CD14-positive monocyte (primary cell): ENCODE results near the gene SUV39H1. TPM values are rescaled to one million over a fixed set of nuclear protein-coding genes. Genes with fewer than 3 reads are reported as not detected.
"Not testable (repeated sequence)": the region's sequence is repeated elsewhere in the genome, so short reads cannot be mapped to it uniquely, and the experiment has no call there.

Experiments used
- DNase-seq, 3 donors: peaks; one replicate each; pipeline ENCODE4 v3.0.0-alpha.2; 2011 to 2022
- H2AFZ ChIP-seq: 2 replicates; pipeline ENCODE4 v1.6.0; 2012; ENCODE audit warnings: mild to moderate bottlenecking, low read depth, low read length, inconsistent platforms; ENCODE audit not compliant: insufficient read depth, poor library complexity, severe bottlenecking
- H3K27ac ChIP-seq, 2 donors: 1 replicate in 1 of 2; 2 replicates in 1 of 2; pipeline ENCODE4 v1.5.1; 2012 to 2013; ENCODE audit warnings: low read length in 2 of 2, control low read depth in 1 of 2, inconsistent platforms in 1 of 2, low read depth in 1 of 2, mild to moderate bottlenecking in 1 of 2
- H3K27me3 ChIP-seq, 2 donors: one replicate each; pipeline versions ENCODE4 v1.6.0 to v1.6.1; 2011 to 2013; ENCODE audit warnings: low read length in 2 of 2; ENCODE audit not compliant: control insufficient read depth in 2 of 2, insufficient read depth in 2 of 2
- H3K36me3 ChIP-seq, 2 donors: replicated peaks in 1 of 2; 1 replicate in 1 of 2; 2 replicates in 1 of 2; pipeline versions ENCODE4 v1.5.1 to v1.6.1; 2012 to 2013; ENCODE audit warnings: low read length in 2 of 2, control low read depth in 1 of 2, inconsistent platforms in 1 of 2, mild to moderate bottlenecking in 1 of 2; ENCODE audit not compliant: insufficient read depth in 2 of 2, control insufficient read depth in 1 of 2
- H3K4me1 ChIP-seq, 2 donors: 1 replicate in 1 of 2; 2 replicates in 1 of 2; pipeline versions ENCODE4 v1.5.1 to v1.6.1; 2012 to 2013; ENCODE audit warnings: low read length in 2 of 2, control low read depth in 1 of 2, inconsistent platforms in 1 of 2, mild to moderate bottlenecking in 1 of 2, moderate library complexity in 1 of 2; ENCODE audit not compliant: insufficient read depth in 2 of 2, control insufficient read depth in 1 of 2
- H3K4me2 ChIP-seq: replicated peaks from 2 replicates; pipeline ENCODE3; 2012; ENCODE audit warnings: low read length, moderate library complexity, mild to moderate bottlenecking; ENCODE audit not compliant: poor library complexity, severe bottlenecking; ENCODE audit errors: extremely low read depth
- H3K4me3 ChIP-seq, 3 experiments: fragments of 200-600 bp in 1 of 3; sonication (generic) in 1 of 3; replicated peaks in 1 of 3; 1 replicate in 2 of 3; 2 replicates in 1 of 3; pipeline ENCODE4 v1.5.1; 2011 to 2013; ENCODE audit warnings: low read length in 3 of 3, mild to moderate bottlenecking in 3 of 3, control low read depth in 2 of 3, low read depth in 2 of 3, inconsistent platforms in 1 of 3, moderate library complexity in 1 of 3
- H3K79me2 ChIP-seq: 2 replicates; pipeline ENCODE4 v1.6.0; 2012; ENCODE audit warnings: mild to moderate bottlenecking, control low read depth, inconsistent platforms, low read length, moderate library complexity; ENCODE audit not compliant: insufficient read depth
- H3K9ac ChIP-seq: 2 replicates; pipeline ENCODE4 v1.6.0; 2017; ENCODE audit warnings: low read length, mild to moderate bottlenecking; ENCODE audit not compliant: insufficient read depth, poor library complexity, severe bottlenecking
- H3K9me3 ChIP-seq, 2 donors: replicated peaks in 1 of 2; 1 replicate in 1 of 2; 2 replicates in 1 of 2; pipeline versions ENCODE4 v1.5.1 to v1.6.1; 2012 to 2013; ENCODE audit warnings: low read length in 2 of 2, control low read depth in 1 of 2; ENCODE audit not compliant: control insufficient read depth in 1 of 2, insufficient read depth in 1 of 2
- H4K20me1 ChIP-seq: 2 replicates; pipeline ENCODE4 v1.6.0; 2012; ENCODE audit warnings: mild to moderate bottlenecking, low read length, control low read depth, moderate library complexity; ENCODE audit not compliant: insufficient read depth
- H3K27ac Mint-ChIP-seq, 7 donors: one replicate each; pipeline ENCODE4 v1.8.0; 2020; ENCODE audit warnings: mild to moderate bottlenecking in 7 of 7, mixed read lengths in 7 of 7, moderate library complexity in 6 of 7, inconsistent platforms in 2 of 7
- H3K27me3 Mint-ChIP-seq, 3 donors: one replicate each; pipeline ENCODE4 v1.8.0; 2021 to 2022; ENCODE audit warnings: low read depth in 3 of 3, mild to moderate bottlenecking in 3 of 3, mixed read lengths in 3 of 3, moderate library complexity in 3 of 3, inconsistent platforms in 1 of 3
- H3K36me3 Mint-ChIP-seq, 2 donors: one replicate each; pipeline ENCODE4 v1.8.0; 2020; ENCODE audit warnings: mixed read lengths in 2 of 2, inconsistent platforms in 1 of 2, mild to moderate bottlenecking in 1 of 2
- H3K4me1 Mint-ChIP-seq: one replicate; pipeline ENCODE4 v1.8.0; 2020; ENCODE audit warnings: mild to moderate bottlenecking, mixed read lengths
- H3K4me3 Mint-ChIP-seq, 2 donors: one replicate each; pipeline ENCODE4 v1.8.0; 2020; ENCODE audit warnings: mild to moderate bottlenecking in 2 of 2, mixed read lengths in 2 of 2, moderate library complexity in 1 of 2
- H3K9me3 Mint-ChIP-seq, 7 donors: one replicate each; pipeline ENCODE4 v1.8.0; 2020 to 2022; ENCODE audit warnings: mixed read lengths in 7 of 7, mild to moderate bottlenecking in 6 of 7, moderate library complexity in 6 of 7, inconsistent platforms in 2 of 7
- WGBS: methylation state at CpG from one replicate; pipeline ENCODE4 v1.1.5; 2013; ENCODE audit warnings: missing lambda C conversion rate; ENCODE audit not compliant: insufficient coverage; 5-methylcytosine and 5-hydroxymethylcytosine counted together
- intact Hi-C, 2 donors: fragments of 100-400 bp; cut with micrococcal nuclease; formaldehyde crosslinking; loops; one replicate each; pipeline versions ENCODE4 v1.15.0 to v1.15.1; 2023
- polyA plus RNA-seq, 3 donors: library from polyadenylated mRNA; depleted of rRNA in 1 of 3; unstranded in 2 of 3; stranded (reverse) in 1 of 3; fragments of 300-500 nt in 2 of 3; fragments of >200 nt in 1 of 3; fragmentation: Illumina TruSeq in 2 of 3; gene quantifications; 1 replicate in 2 of 3; 2 replicates in 1 of 3; pipeline ENCODE4 v1.2.3, GENCODE V29; 2012 to 2021
- TF ChIP-seq, protein P1 (sequence below): fragments of 200-600 bp; IDR thresholded peaks from one replicate; pipeline ENCODE4 v1.8.0; 2022; ENCODE audit warnings: antibody characterized with exemption, mild to moderate bottlenecking

Gene SUV39H1
- polyA plus RNA-seq, 3 donors, result 2.8 to 3.4 (median 2.9) TPM

DNA sequence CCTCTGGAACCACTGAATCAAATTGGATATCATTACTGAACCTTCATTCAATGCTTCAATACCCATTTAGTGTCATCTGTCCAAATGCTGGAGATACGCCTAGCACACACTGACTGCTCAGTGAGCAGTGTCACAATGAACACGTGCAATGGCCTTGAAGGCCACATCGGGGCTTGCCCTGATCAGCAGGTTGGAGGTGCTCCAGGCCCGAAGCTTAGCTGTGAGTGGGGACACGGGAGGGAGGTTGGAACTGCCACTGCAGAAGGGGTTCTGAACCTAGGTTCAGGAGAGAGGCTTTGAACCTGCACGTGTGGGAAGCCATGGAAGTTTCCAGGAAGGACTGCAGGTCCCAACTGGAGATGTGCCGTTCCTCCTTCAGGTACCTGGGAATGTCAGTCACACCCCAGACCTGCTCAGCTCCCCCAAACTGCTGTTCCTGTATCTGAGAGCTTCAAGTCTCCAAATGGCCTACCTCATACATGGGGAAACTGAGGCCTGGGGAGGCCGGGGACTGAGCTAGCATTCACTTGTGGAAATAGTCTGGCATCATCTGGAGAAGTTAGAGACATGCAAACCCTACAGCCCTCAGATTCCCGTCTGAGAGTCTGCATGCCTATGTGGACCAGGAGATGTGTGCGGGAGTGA is 14.9 kb upstream of the SUV39H1 start:
- peaks cover 80 to 93% of the 10 kb centered on the region in 2 donors for H3K4me1 ChIP-seq
- H3K27ac Mint-ChIP-seq, result peak overlapping the region; percentile 94 to 99 (median 97)
- no peak overlapping the region for H2AFZ ChIP-seq
- TF ChIP-seq, protein P1, sequence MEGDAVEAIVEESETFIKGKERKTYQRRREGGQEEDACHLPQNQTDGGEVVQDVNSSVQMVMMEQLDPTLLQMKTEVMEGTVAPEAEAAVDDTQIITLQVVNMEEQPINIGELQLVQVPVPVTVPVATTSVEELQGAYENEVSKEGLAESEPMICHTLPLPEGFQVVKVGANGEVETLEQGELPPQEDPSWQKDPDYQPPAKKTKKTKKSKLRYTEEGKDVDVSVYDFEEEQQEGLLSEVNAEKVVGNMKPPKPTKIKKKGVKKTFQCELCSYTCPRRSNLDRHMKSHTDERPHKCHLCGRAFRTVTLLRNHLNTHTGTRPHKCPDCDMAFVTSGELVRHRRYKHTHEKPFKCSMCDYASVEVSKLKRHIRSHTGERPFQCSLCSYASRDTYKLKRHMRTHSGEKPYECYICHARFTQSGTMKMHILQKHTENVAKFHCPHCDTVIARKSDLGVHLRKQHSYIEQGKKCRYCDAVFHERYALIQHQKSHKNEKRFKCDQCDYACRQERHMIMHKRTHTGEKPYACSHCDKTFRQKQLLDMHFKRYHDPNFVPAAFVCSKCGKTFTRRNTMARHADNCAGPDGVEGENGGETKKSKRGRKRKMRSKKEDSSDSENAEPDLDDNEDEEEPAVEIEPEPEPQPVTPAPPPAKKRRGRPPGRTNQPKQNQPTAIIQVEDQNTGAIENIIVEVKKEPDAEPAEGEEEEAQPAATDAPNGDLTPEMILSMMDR, result no peak
- DNase-seq, result no peak
- H3K4me1 Mint-ChIP-seq, result peaks cover 75% of the 10 kb centered on the region
- H3K27ac ChIP-seq, result peak overlapping the region; percentile 98 to 99
- no peaks in the 10 kb centered on the region for H3K9me3 ChIP-seq
- H3K79me2 ChIP-seq, result peaks cover 50% of the 10 kb centered on the region
- peaks cover under 1% of the 10 kb centered on the region for H4K20me1 ChIP-seq
- 100% methylated on average over 6 of the region's 10 CpGs for WGBS
- peaks cover 11 to 15% of the 10 kb centered on the region in 2 donors for H3K36me3 ChIP-seq
- no peak overlapping the region for H3K4me3 ChIP-seq
- no peak overlapping the region for H3K4me3 Mint-ChIP-seq
- H3K9ac ChIP-seq, result peak overlapping the region; percentile 75
- peaks cover 0 to 7% (median 0%) of the 10 kb centered on the region in 3 donors for H3K27me3 Mint-ChIP-seq
- peaks cover 23 to 25% of the 10 kb centered on the region in 2 donors for H3K36me3 Mint-ChIP-seq
- peaks cover 0 to 7% (median 2%) of the 10 kb centered on the region in 7 donors for H3K9me3 Mint-ChIP-seq
- intact Hi-C loops, result loop anchor here in 1 of 2 donors (10.0 kb wide), 1 partner anchor 233 kb away; the partner anchor contains the start of genes PIM2 and SLC35A2
- no peaks in the 10 kb centered on the region for H3K27me3 ChIP-seq
- no peak overlapping the region for H3K4me2 ChIP-seq

DNA sequence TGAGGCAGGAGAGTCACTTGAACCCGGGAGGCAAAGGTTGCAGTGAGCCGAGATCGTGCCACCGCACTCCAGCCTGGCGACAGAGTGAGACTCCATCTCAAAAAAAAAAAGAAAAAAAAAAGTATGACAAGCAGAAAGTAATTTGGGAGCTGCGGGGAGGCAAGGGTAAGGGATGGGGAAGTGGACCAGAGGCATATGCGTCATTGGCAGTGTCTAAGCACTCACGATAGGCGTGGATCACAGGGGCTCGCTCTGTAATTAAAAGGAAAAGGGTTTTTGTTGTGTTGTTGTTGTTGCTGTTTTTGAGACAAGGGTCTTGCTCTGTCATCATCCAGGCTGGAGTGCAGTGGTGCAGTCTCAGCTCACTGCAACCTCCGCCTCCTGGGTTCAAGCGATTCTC is 13.7 kb upstream of the SUV39H1 start:
- DNase-seq, result peak; percentile 84 to 90 (median 84)
- Mint-ChIP-seq H3K27ac (peak overlapping the region; percentile 94 to 99 (median 97)), H3K36me3 (peaks cover 33 to 34% of the 10 kb centered on the region in 2 donors), H3K4me1 (peaks cover 76% of the 10 kb centered on the region), H3K4me3 (peak overlapping the region; percentile 94 to 95)
- WGBS, result 0% methylated on average over 2 of the region's 12 CpGs
- Histone ChIP-seq H3K27ac (peak overlapping the region; percentile 98 to 99), H3K36me3 (peaks cover 20 to 26% of the 10 kb centered on the region in 2 donors), H3K4me2 (peak overlapping the region; percentile 78), H3K79me2 (peaks cover 57% of the 10 kb centered on the region), H3K4me3 (peak overlapping the region in 2 of 3 experiments; percentile 84 to 91), H3K4me1 (peaks cover 77 to 95% of the 10 kb centered on the region in 2 donors), H3K9ac (peak overlapping the region; percentile 75), H4K20me1 (peaks cover 12% of the 10 kb centered on the region)
- H3K27me3 Mint-ChIP-seq, H2AFZ ChIP-seq, H3K27me3 ChIP-seq, H3K9me3 Mint-ChIP-seq, H3K9me3 ChIP-seq: not testable (repeated sequence)
- intact Hi-C loops, result loop anchor here in 1 of 2 donors (10.0 kb wide), 1 partner anchor 232 kb away; the partner anchor contains the start of genes PIM2 and SLC35A2
